Measurements from ENCODE around the gene PGS1. TPM values are rescaled to one million over a fixed set of nuclear protein-coding genes. Genes with fewer than 3 reads are reported as not detected.

Gene PGS1
- total and polyA plus RNA-seq, 10 of the 15 experiments (the other 5 are each of a cell fraction or from before 2014, with no cell fraction given), result 1.3 to 37.6 (median 27.4) TPM

- no peak for TF ChIP-seq ZNF592 (IDR thresholded peaks at IDR 0.05)
- no peak for TF ChIP-seq GABPA (IDR thresholded peaks at IDR 0.05; ENCODE audit: low read depth)
- no peak for TF ChIP-seq MLLT1 (IDR thresholded peaks at IDR 0.05)
- TF ChIP-seq E2F8 (IDR thresholded peaks at IDR 0.05; ENCODE audit: low read depth, partially characterized antibody), result no peak
- no peak for TF ChIP-seq NR2C2 (IDR thresholded peaks at IDR 0.05; ENCODE audit: borderline replicate concordance, control insufficient read depth, insufficient read length, low read depth)
- TF ChIP-seq ZBTB40 (IDR thresholded peaks at IDR 0.05; ENCODE audit: borderline replicate concordance), result no peak
- TF ChIP-seq ZBTB11 (CRISPR knock-in tag; IDR thresholded peaks at IDR 0.05), result no peak
- TF ChIP-seq POU2F2 (IDR thresholded peaks at IDR 0.05; ENCODE audit: borderline replicate concordance, low read depth, low read length), result no peak
- TF ChIP-seq CBFB (IDR thresholded peaks at IDR 0.05; ENCODE audit: low read depth), result no peak
- no peak for TF ChIP-seq ZNF217 (IDR thresholded peaks at IDR 0.05)
- TF ChIP-seq MTA3 (IDR thresholded peaks at IDR 0.05; ENCODE audit: borderline replicate concordance, low read length), result no peak
- peak; percentile 2 for TF ChIP-seq SIX5 (IDR thresholded peaks at IDR 0.05; ENCODE audit: low read depth, low read length, severe bottlenecking)
Observed at GRCh38 chr17:78384479-78385175, 6.2 kb downstream of the PGS1 start (continued).
